ENCODE results near the gene PCNX2. TPM values are rescaled to one million over a fixed set of nuclear protein-coding genes. Genes with fewer than 3 reads are reported as not detected.

The PCNX2 gene
- total and polyA plus RNA-seq, 2 of the 13 experiments (the other 11 are each of a cell fraction or from before 2014, with no cell fraction given) = 0.11 to 0.42 TPM

GRCh38 chr1:233269656-233270055 lies 25.9 kb downstream of the PCNX2 start:
- in situ Hi-C loops (cut with HindIII; ENCODE audit: extremely low pct_ligation_motif_present, low pct_unique_long_range_greater_than_20kb) (no loop called here), intact Hi-C loops (cut with micrococcal nuclease; ENCODE audit: unreplicated experiment) (no loop called here)
- H3K79me2 ChIP-seq (ENCODE audit: insufficient read depth, low read length) = no peaks in the 10 kb centered on the region
- no peak overlapping the region for H2AFZ ChIP-seq (ENCODE audit: low read length)
- no peaks in the 10 kb centered on the region for H4K20me1 ChIP-seq (ENCODE audit: insufficient read depth, low read length)
- H3K4me2 ChIP-seq (ENCODE audit: low read depth, low read length) = no peak overlapping the region
- FAIRE-seq (no peak), ATAC-seq (no peak), DNase-seq (ENCODE audit: low spot score) (no peak)
- POLR2A ChIA-PET = no interaction called here
- no peaks in the 10 kb centered on the region for H3K36me3 ChIP-seq (replicated peaks in 1 of 2; ENCODE audit: control insufficient read depth in 1 of 2, insufficient read depth in 2 of 2, low read length in 2 of 2)
- no peak overlapping the region for H3K9ac ChIP-seq (ENCODE audit: insufficient read depth, low read depth, low read length)
- CTCF ChIA-PET (ENCODE audit: low intra/inter-chr PET ratio, low total read pairs) = no interaction called here
- 23% methylated on average over 2 of the region's 2 CpGs for WGBS (ENCODE audit: low lambda C conversion rate)
- no peaks in the 10 kb centered on the region for H3K4me1 ChIP-seq (ENCODE audit: insufficient read depth, low read length)
- H3K27ac ChIP-seq (ENCODE audit: extremely low read length, insufficient read depth, low read length) = no peak overlapping the region
- no TSS peak for BruUV-seq (replicated peaks)
- H3K4me3 ChIP-seq (replicated peaks in 1 of 3; ENCODE audit: insufficient read depth in 1 of 3, low read depth in 2 of 3, low read length in 3 of 3) = no peak overlapping the region
- TF ChIP-seq NFYB (CRISPR knock-in tag; IDR thresholded peaks at IDR 0.05) (no peak), KAT7 (CRISPR knock-in tag; IDR thresholded peaks at IDR 0.05; ENCODE audit: borderline replicate concordance) (no peak), PLSCR1 (CRISPR knock-in tag; IDR thresholded peaks at IDR 0.05; ENCODE audit: borderline replicate concordance) (no peak), U2AF2 (IDR thresholded peaks at IDR 0.05; ENCODE audit: low read depth, low read length) (no peak), PAX8 (CRISPR knock-in tag; IDR thresholded peaks at IDR 0.05; ENCODE audit: borderline replicate concordance) (no peak)
- H3K27me3 ChIP-seq (ENCODE audit: control insufficient read depth in 1 of 2, insufficient read depth in 2 of 2, low read length in 2 of 2) = no peaks in the 10 kb centered on the region; a peak in 1 of 5 replicates
- H3K9me3 ChIP-seq (ENCODE audit: low read length) = no peaks in the 10 kb centered on the region

GRCh38 chr1:233268389-233269022 lies 27.0 kb downstream of the PCNX2 start:
- Histone ChIP-seq H2AFZ (ENCODE audit: low read length) (no peak overlapping the region), H3K79me2 (ENCODE audit: insufficient read depth, low read length) (no peaks in the 10 kb centered on the region), H3K27me3 (ENCODE audit: control insufficient read depth in 1 of 2, insufficient read depth in 2 of 2, low read length in 2 of 2) (no peaks in the 10 kb centered on the region; a peak in 1 of 5 replicates), H3K4me3 (replicated peaks in 1 of 3; ENCODE audit: insufficient read depth in 1 of 3, low read depth in 2 of 3, low read length in 3 of 3) (no peak overlapping the region), H4K20me1 (ENCODE audit: insufficient read depth, low read length) (no peaks in the 10 kb centered on the region), H3K4me2 (ENCODE audit: low read depth, low read length) (no peak overlapping the region), H3K27ac (ENCODE audit: extremely low read length, insufficient read depth, low read length) (no peak overlapping the region), H3K9ac (ENCODE audit: insufficient read depth, low read depth, low read length) (no peak overlapping the region), H3K9me3 (ENCODE audit: low read length) (no peaks in the 10 kb centered on the region), H3K36me3 (replicated peaks in 1 of 2; ENCODE audit: control insufficient read depth in 1 of 2, insufficient read depth in 2 of 2, low read length in 2 of 2) (no peaks in the 10 kb centered on the region), H3K4me1 (ENCODE audit: insufficient read depth, low read length) (no peaks in the 10 kb centered on the region)
- BruUV-seq (replicated peaks) = no TSS peak
- ChIA-PET CTCF (ENCODE audit: low intra/inter-chr PET ratio, low total read pairs) (no interaction called here), POLR2A (no interaction called here)
- DNase-seq (ENCODE audit: low spot score) (no peak), ATAC-seq (no peak), FAIRE-seq (no peak)
- in situ Hi-C loops (cut with HindIII; ENCODE audit: extremely low pct_ligation_motif_present, low pct_unique_long_range_greater_than_20kb) (no loop called here), intact Hi-C loops (cut with micrococcal nuclease; ENCODE audit: unreplicated experiment) (no loop called here)
- WGBS (ENCODE audit: low lambda C conversion rate) = 0% methylated on average over 3 of the region's 3 CpGs
- TF ChIP-seq TAF1 (CRISPR knock-in tag; IDR thresholded peaks at IDR 0.05) = no peak
- no peak for TF ChIP-seq KAT7 (CRISPR knock-in tag; IDR thresholded peaks at IDR 0.05; ENCODE audit: borderline replicate concordance)
- TF ChIP-seq ARID5B (CRISPR knock-in tag; IDR thresholded peaks at IDR 0.05) = no peak
- TF ChIP-seq ZNF510 (CRISPR knock-in tag; IDR thresholded peaks at IDR 0.05; ENCODE audit: low read depth) = no peak
- TF ChIP-seq HOMEZ (CRISPR knock-in tag; IDR thresholded peaks at IDR 0.05; ENCODE audit: low read depth) = no peak
- no peak for TF ChIP-seq NFE2 (CRISPR knock-in tag; IDR thresholded peaks at IDR 0.05)
